Muscle of leg (tissue), 11 donors: ENCODE measurements around the gene PAQR7. TPM values are rescaled to one million over a fixed set of nuclear protein-coding genes. Genes with fewer than 3 reads are reported as not detected.
A peak's percentile ranks its signal among the peaks of the same experiment; 100 is the strongest.

Experiments used
- DNase-seq: peaks from one replicate; pipeline ENCODE4 v3.0.0; 2013
- H3K27ac ChIP-seq: one replicate; pipeline ENCODE4 v1.5.1; 2013; ENCODE audit warnings: mild to moderate bottlenecking, low read length, control low read depth
- H3K27me3 ChIP-seq: one replicate; pipeline ENCODE4 v1.6.1; 2013; ENCODE audit warnings: low read length; ENCODE audit not compliant: control insufficient read depth, insufficient read depth
- H3K36me3 ChIP-seq: one replicate; pipeline ENCODE4 v1.6.1; 2013; ENCODE audit warnings: low read length; ENCODE audit not compliant: control insufficient read depth, insufficient read depth
- H3K4me1 ChIP-seq: one replicate; pipeline ENCODE4 v1.6.1; 2013; ENCODE audit warnings: low read length; ENCODE audit not compliant: control insufficient read depth, insufficient read depth
- H3K4me3 ChIP-seq: one replicate; pipeline ENCODE4 v1.5.1; 2013; ENCODE audit warnings: low read length, control low read depth
- H3K9me3 ChIP-seq: replicated peaks from 2 replicates; pipeline ENCODE4 v1.6.1; 2013; ENCODE audit warnings: low read depth, low read length; ENCODE audit not compliant: control insufficient read depth
- WGBS: methylation state at CpG from one replicate; pipeline ENCODE4 v1.1.5; 2013; ENCODE audit warnings: missing lambda C conversion rate; ENCODE audit not compliant: insufficient coverage; 5-methylcytosine and 5-hydroxymethylcytosine counted together
- polyA plus RNA-seq, 8 donors: library from polyadenylated mRNA; unstranded; fragments of 120-200 nt; gene quantifications; one replicate each; pipeline versions ENCODE4 v1.2.1 to v1.2.3, GENCODE V29; 2013; ENCODE audit warnings: inconsistent platforms in 1 of 8, low replicate concordance in 1 of 8; ENCODE audit not compliant: insufficient read length in 8 of 8, insufficient read depth in 1 of 8
- total RNA-seq: library from RNA; stranded (reverse); fragments of 120-200 nt; gene quantifications from one replicate; pipeline ENCODE4 v1.2.4, GENCODE V29; 2013

Gene PAQR7
- total and polyA plus RNA-seq, 9 donors: 5.8 to 10.8 (median 7.5) TPM

GRCh38 chr1:25867210-25867991, 8.1 kb downstream of the PAQR7 start:
- H3K27ac ChIP-seq: no peak overlapping the region
- 59% methylated on average over 8 of the region's 9 CpGs for WGBS

GRCh38 chr1:25866288-25866687, 9.2 kb downstream of the PAQR7 start:
- Histone ChIP-seq H3K9me3 (no peaks in the 10 kb centered on the region), H3K27ac (no peak overlapping the region), H3K4me1 (peaks cover 8% of the 10 kb centered on the region), H3K36me3 (peaks cover 22% of the 10 kb centered on the region), H3K4me3 (no peak overlapping the region), H3K27me3 (no peaks in the 10 kb centered on the region)
- WGBS: no CpG with 5 or more reads among the region's 1 CpG
- no peak for DNase-seq

More at GRCh38 chr1:25867210-25867991, 8.1 kb downstream of the PAQR7 start:
- no peaks in the 10 kb centered on the region for H3K27me3 ChIP-seq
- H3K4me1 ChIP-seq: peaks cover 12% of the 10 kb centered on the region
- peaks cover 20% of the 10 kb centered on the region for H3K36me3 ChIP-seq
- no peak for DNase-seq
- no peak overlapping the region for H3K4me3 ChIP-seq
- no peaks in the 10 kb centered on the region for H3K9me3 ChIP-seq

DNA sequence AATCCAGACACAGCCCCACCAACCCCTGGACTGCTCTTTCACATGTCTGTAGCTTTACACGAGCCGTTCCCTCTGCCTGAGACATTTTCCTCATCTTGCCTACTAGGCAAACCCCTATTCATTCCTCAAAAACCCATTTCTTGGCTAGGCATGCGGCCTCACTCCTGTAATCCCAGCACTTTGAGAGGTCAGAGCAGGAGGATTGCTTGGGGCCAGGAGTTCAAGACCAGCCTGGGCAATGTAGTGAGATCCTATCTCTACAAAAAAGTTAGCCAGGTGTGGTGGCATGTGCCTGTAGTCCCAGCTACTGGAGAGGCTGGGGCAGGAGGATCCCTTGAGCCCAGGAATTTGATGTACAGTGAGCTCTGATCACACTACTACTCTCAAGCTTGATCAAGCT, 11.1 kb downstream of the PAQR7 start:
- Histone ChIP-seq H3K36me3 (peaks cover 15% of the 10 kb centered on the region), H3K4me3 (no peak overlapping the region), H3K27me3 (no peaks in the 10 kb centered on the region), H3K4me1 (peaks cover 4% of the 10 kb centered on the region), H3K9me3 (no peaks in the 10 kb centered on the region), H3K27ac (no peak overlapping the region)
- no peak for DNase-seq
- WGBS: 70% methylated on average over 3 of the region's 3 CpGs

DNA sequence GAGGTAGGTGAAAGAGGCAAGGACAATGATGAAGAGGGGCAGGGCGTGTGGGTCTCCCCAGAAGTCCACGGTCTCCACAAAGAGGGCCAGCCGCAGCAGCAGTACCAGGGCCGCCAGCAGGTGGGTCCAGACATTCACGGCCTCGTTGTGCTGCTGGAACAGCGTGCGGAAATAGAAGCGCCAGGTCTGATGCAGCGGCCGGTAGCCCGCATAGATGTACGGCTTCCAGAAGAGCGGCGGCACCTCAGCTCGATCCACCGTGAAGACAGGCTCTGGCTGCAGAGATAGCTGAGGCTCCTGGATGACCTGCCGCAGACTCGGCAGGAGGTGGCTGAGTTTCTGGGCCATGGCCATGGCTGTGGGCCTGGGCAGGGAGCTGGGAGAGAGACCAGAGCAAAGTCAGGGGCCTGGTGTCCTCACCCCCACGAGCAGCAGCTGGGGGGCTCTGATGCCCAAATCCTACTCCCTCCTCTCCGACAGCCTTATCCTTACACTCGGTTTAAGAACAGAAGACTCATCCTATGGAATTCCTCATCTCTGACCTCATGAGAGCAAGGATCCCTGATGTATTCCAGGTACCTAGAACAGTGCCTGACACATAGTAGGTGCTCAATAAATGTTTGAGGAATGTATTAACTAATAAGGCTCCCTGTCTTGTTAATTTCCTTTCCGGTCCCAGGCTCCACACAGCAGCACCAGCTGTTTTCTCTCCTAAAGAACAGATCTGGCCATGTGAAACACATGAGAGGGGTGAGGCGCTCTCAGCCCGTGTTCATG, 11.8 kb downstream of the PAQR7 start:
- 90% methylated on average over 21 of the region's 25 CpGs for WGBS
- Histone ChIP-seq H3K4me3 (no peak overlapping the region), H3K36me3 (peaks cover 15% of the 10 kb centered on the region), H3K27me3 (no peaks in the 10 kb centered on the region), H3K27ac (no peak overlapping the region), H3K9me3 (no peaks in the 10 kb centered on the region), H3K4me1 (peaks cover 9% of the 10 kb centered on the region)
- DNase-seq: no peak

DNA sequence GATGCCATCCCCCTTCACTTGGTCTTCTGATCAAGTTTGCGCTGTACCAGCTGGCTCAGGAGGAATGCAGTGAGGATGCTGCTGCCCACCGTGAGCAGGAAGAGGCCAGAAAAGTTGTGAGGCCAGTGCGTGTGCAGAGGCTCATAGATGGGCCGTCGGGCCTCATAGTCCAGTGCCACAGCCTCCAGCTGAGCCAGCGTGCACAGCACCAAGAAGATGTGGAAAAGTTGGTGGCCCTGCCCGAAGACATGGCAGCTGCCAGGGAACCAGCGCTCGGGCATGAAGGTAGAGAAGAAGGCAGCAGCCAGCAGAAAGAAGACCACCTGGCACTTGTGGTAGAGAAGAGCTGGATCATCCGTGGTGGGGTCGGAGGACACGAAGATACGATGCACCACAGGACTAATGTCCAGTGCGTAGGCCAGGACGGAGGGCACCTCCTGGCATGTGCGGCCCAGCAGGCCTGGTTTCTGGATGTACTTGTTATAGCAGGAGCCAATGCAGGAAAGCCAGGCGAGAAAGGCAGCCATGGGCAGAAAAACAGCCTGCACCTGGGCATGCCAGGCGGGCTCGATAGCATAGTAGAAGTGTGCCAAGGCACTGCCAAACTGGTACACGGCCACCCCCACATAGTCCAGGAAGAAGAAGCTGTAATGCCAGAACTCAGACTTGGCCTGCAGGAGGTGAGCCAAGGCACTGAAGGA, 12.6 kb downstream of the PAQR7 start:
- H3K27me3 ChIP-seq: no peaks in the 10 kb centered on the region
- H3K9me3 ChIP-seq: no peaks in the 10 kb centered on the region
- 94% methylated on average over 19 of the region's 20 CpGs for WGBS
- H3K4me3 ChIP-seq: no peak overlapping the region
- no peak for DNase-seq
- peaks cover 11% of the 10 kb centered on the region for H3K4me1 ChIP-seq
- no peak overlapping the region for H3K27ac ChIP-seq
- peaks cover 15% of the 10 kb centered on the region for H3K36me3 ChIP-seq

DNA sequence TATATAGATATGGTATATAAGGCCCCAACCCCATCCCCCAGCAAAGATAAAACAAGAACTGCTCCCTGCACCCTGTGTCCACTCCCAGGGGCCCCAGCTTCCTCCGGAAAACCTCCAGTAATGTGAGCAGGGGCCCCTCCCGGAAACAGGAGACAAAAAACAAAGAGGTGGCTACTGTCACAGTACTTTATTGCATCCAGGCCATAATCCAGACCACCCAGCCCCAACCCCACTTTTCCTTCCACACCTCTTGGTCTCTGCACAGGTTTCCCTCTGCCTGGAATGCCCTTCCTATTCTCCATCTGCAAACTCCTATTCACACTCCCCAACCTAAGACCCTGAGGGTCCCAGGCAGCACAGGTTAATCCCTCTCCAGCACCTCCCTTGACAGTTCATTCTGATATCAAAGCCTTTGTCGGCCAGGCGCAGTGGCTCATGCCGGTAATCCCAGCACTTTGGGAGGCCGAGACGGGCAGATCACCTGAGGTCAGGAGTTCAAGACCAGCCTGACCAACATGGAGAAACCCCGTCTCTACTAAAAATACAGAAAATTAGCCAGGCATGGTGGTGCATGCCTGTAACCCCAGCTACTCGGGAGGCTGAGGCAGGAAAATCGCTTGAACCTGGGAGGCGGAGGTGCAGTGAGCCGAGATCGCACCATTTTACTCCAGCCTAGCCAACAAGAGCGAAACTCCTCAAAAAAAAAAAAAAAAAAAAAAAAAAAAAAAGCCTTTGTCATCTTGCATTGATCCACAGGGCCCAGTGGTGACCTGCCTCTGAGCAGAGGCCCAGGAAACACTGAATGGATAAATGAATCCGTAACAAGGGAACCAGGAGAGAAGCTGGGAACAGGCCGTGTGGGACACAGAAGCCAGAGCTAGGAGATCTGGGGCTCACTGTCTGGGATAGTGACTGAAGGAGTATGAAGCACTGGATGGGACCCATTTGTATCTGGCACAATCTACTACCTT, 13.9 kb downstream of the PAQR7 start:
- H3K36me3 ChIP-seq: peaks cover 15% of the 10 kb centered on the region
- H3K9me3 ChIP-seq: no peaks in the 10 kb centered on the region
- 48% methylated on average over 3 of the region's 16 CpGs for WGBS
- H3K4me3 ChIP-seq: no peak overlapping the region
- peaks cover 11% of the 10 kb centered on the region for H3K4me1 ChIP-seq
- H3K27ac ChIP-seq: no peak overlapping the region
- DNase-seq: peak; percentile 71
- no peaks in the 10 kb centered on the region for H3K27me3 ChIP-seq

DNA sequence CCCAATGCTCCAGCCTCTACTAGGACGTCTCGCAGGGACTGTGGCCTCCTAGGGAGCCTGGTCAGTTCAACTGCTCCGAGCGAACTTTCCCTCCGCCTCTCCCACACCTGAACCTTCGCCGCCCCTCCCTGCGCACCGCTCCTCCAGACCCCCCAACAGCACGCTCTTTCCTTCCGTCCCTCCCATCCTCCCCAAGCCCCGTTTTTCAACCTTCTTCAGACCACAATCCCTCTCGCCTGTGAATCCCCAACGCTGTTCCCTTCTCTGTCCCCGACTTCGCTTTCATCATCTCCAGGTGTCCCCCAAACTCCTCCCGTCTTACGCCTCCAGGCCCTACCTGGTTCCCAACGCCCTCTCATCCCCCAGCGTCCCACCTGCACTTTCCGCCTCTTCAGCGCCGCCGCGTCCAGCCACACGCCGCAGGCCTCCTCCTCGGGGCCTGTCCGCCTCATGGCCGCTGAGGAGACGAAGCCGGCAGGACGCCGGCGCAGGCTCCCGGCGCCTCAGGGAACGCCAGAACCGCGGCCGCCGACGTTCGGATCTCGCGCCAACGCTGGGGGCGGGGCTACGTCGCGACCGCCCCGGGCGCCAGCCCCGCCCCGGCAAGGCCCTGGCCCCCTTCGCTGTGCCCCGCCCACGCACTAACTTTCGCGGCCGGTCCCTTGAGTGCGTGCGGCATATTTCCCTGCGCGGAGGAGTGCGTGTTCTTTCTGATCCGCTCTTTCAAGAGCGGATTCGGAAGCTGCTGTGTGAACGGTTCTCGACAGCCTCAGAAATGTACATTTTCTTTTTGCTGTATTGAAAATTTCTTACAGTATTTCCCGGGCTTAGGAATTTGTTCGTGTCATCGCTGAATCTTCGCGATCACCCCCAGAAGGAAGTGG, 16.4 kb downstream of the PAQR7 start, which contains the start of gene AUNIP:
TSS of gene AUNIP (minus strand) at position 552 of the 884 bp plus-strand sequence. CDS start at position 452, 100 bp downstream.
- peak within 1 kb of the TSS; percentile 51 for H3K4me3 ChIP-seq
- 0% methylated on average over 71 of the region's 77 CpGs for WGBS
- peaks cover 15% of the 10 kb centered on the region for H3K36me3 ChIP-seq
- peaks cover 11% of the 10 kb centered on the region for H3K4me1 ChIP-seq
- peak; percentile 92 for DNase-seq
- H3K27ac ChIP-seq: peak within 1 kb of the TSS; percentile 91
- H3K27me3 ChIP-seq: no peaks in the 10 kb centered on the region
- H3K9me3 ChIP-seq: no peaks in the 10 kb centered on the region

DNA sequence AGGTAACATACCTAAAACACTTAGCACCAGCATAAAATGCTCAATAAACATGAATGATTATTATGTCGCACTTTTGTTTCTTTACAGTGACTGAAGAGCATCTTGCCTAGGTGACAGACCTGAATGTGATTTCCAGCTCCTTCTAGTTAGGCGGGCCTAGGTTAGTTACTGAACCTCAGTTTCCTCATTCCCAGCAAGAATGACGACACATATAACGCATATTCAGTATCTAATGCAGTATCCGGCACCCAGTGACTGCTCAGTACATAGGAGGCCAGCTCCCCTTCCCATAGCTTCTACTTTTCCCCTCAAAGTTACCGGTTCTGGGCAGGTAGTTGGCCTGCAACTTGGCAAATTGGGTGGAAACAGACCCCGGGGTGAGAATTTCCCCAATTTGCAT, 17.0 kb downstream of the PAQR7 start:
- Histone ChIP-seq H3K4me1 (peaks cover 11% of the 10 kb centered on the region), H3K9me3 (no peaks in the 10 kb centered on the region), H3K27ac (no peak overlapping the region), H3K4me3 (peak overlapping the region; percentile 51), H3K27me3 (no peaks in the 10 kb centered on the region), H3K36me3 (peaks cover 13% of the 10 kb centered on the region)
- no peak for DNase-seq
- 24% methylated on average over 6 of the region's 7 CpGs for WGBS
